IMR-90 (cell line): Measurements from ENCODE around the gene GABPB2. TPM values are rescaled to one million over a fixed set of nuclear protein-coding genes. Genes with fewer than 3 reads are reported as not detected.

ENCODE experiments used
- ATAC-seq: fragments of 200-7000 bp; cut with Tn5 transposase; 2 replicates; pipeline ENCODE4 v1.9.1; 2020; ENCODE audit warnings: low read depth, mild to moderate bottlenecking, moderate library complexity
- BruUV-seq: library from RNA; stranded (reverse); fragments of 400-500 nt; replicated peaks from 2 replicates; lab custom pipeline; 2021; lab: Mats Ljungman, UMichigan
- CTCF ChIA-PET: fragments of 300-600 bp; formaldehyde crosslinking; extraction: SDS; loops from one replicate; lab custom pipeline; 2021; ENCODE audit warnings: antibody characterized with exemption; lab: Yijun Ruan, JAX
- POLR2A ChIA-PET: fragments of 300-600 bp; sonication (Branson Sonifier 250); formaldehyde crosslinking; loops from one replicate; lab custom pipeline; 2022; ENCODE audit warnings: antibody characterized with exemption; ENCODE audit not compliant: unreplicated experiment; lab: Charles Lee
- DNase-seq: peaks from one replicate; pipeline ENCODE4 v3.0.0; 2013
- H2AFZ ChIP-seq: replicated peaks from 2 replicates; pipeline ENCODE3; 2013; ENCODE audit warnings: low read length, mild to moderate bottlenecking; ENCODE audit not compliant: poor library complexity
- H2AK5ac ChIP-seq: 2 replicates; pipeline ENCODE4 v1.6.1; 2013; ENCODE audit warnings: low read depth, low read length, inconsistent platforms
- H2AK9ac ChIP-seq: replicated peaks from 2 replicates; pipeline ENCODE3; 2013; ENCODE audit warnings: mild to moderate bottlenecking, low read depth, low read length, moderate library complexity; ENCODE audit not compliant: poor library complexity
- H2BK120ac ChIP-seq: 2 replicates; pipeline ENCODE4 v1.6.1; 2013; ENCODE audit warnings: low read depth, low read length, inconsistent platforms
- H2BK15ac ChIP-seq: 3 replicates; pipeline ENCODE4 v1.6.1; 2013; ENCODE audit warnings: low read depth, low read length, inconsistent platforms
- H2BK20ac ChIP-seq: 2 replicates; pipeline ENCODE4 v1.6.1; 2013; ENCODE audit warnings: low read depth, mild to moderate bottlenecking, inconsistent platforms, low read length, moderate library complexity
- H2BK5ac ChIP-seq: 2 replicates; pipeline ENCODE4 v1.6.1; 2013; ENCODE audit warnings: mild to moderate bottlenecking, low read depth, low read length, inconsistent platforms; ENCODE audit not compliant: poor library complexity, severe bottlenecking
- H3K14ac ChIP-seq: replicated peaks from 2 replicates; pipeline ENCODE4 v1.6.1; 2013; ENCODE audit warnings: low read depth, low read length, inconsistent platforms
- H3K18ac ChIP-seq: 2 replicates; pipeline ENCODE4 v1.6.1; 2013; ENCODE audit warnings: low read depth, low read length, control low read depth
- H3K23ac ChIP-seq: 2 replicates; pipeline ENCODE4 v1.6.1; 2013; ENCODE audit warnings: low read depth, low read length, inconsistent platforms
- H3K27ac ChIP-seq: 2 replicates; pipeline ENCODE4 v1.5.1; 2013; ENCODE audit warnings: mild to moderate bottlenecking, control low read depth, low read length; ENCODE audit not compliant: insufficient read depth
- H3K27me3 ChIP-seq: 2 replicates; pipeline ENCODE4 v1.6.1; 2013; ENCODE audit warnings: low read length; ENCODE audit not compliant: control insufficient read depth, insufficient read depth
- H3K36me3 ChIP-seq: 2 replicates; pipeline ENCODE4 v1.6.1; 2013; ENCODE audit warnings: low read length, mixed read lengths; ENCODE audit not compliant: control insufficient read depth, insufficient read depth
- H3K4ac ChIP-seq: 2 replicates; pipeline ENCODE4 v1.6.1; 2013; ENCODE audit warnings: low read depth, low read length, inconsistent platforms
- H3K4me1 ChIP-seq: 2 replicates; pipeline ENCODE4 v1.6.1; 2013; ENCODE audit warnings: low read length, mixed read lengths; ENCODE audit not compliant: control insufficient read depth, insufficient read depth
- H3K4me2 ChIP-seq: 2 replicates; pipeline ENCODE4 v1.6.1; 2013; ENCODE audit warnings: low read depth, mild to moderate bottlenecking, control low read depth, low read length, moderate library complexity
- H3K4me3 ChIP-seq: 2 replicates; pipeline ENCODE4 v1.5.1; 2013; ENCODE audit warnings: low read depth, mild to moderate bottlenecking, control low read depth, low read length, moderate library complexity; ENCODE audit not compliant: insufficient read depth
- H3K56ac ChIP-seq: 2 replicates; pipeline ENCODE4 v1.6.1; 2013; ENCODE audit warnings: low read length, inconsistent platforms; ENCODE audit not compliant: insufficient read depth; ENCODE audit errors: extremely low read depth
- H3K79me1 ChIP-seq, 2 experiments: 2 replicates each; pipeline ENCODE4 v1.6.1; 2013; ENCODE audit warnings: low read length in 2 of 2, inconsistent platforms in 1 of 2, low read depth in 1 of 2
- H3K9ac ChIP-seq: 2 replicates; pipeline ENCODE4 v1.6.1; 2013; ENCODE audit warnings: low read depth, low read length, control low read depth
- H3K9me1 ChIP-seq: 2 replicates; pipeline ENCODE4 v1.6.1; 2013; ENCODE audit warnings: low read length, inconsistent platforms; ENCODE audit not compliant: insufficient read depth
- H3K9me3 ChIP-seq: 2 replicates; pipeline ENCODE4 v1.6.1; 2013; ENCODE audit warnings: low read length; ENCODE audit not compliant: control insufficient read depth, insufficient read depth
- H4K20me1 ChIP-seq: 2 replicates; pipeline ENCODE4 v1.6.1; 2013; ENCODE audit warnings: low read length, inconsistent platforms; ENCODE audit not compliant: insufficient read depth
- H4K5ac ChIP-seq: 2 replicates; pipeline ENCODE4 v1.6.1; 2013; ENCODE audit warnings: mild to moderate bottlenecking, low read depth, low read length, control low read depth
- H4K8ac ChIP-seq, 2 experiments: 2 replicates each; pipeline ENCODE4 v1.6.1; 2013; ENCODE audit warnings: low read depth in 2 of 2, low read length in 2 of 2, control low read depth in 1 of 2, inconsistent platforms in 1 of 2
- H4K91ac ChIP-seq: 2 replicates; pipeline ENCODE4 v1.6.1; 2013; ENCODE audit warnings: low read depth, low read length, inconsistent platforms; ENCODE audit not compliant: insufficient read depth
- FOS ChIP-seq: fragments of 150-350 bp; IDR thresholded peaks from 2 replicates; pipeline ENCODE4 v1.6.1; 2016; ENCODE audit warnings: low read depth, low read length
- dilution Hi-C: fragments of 300-500 bp; cut with HindIII; formaldehyde crosslinking; loops from one replicate; pipeline ENCODE4 v1.14.3; 2018; ENCODE audit warnings: low sequenced_read_pairs; ENCODE audit not compliant: unreplicated experiment
- in situ Hi-C: fragments of 300-500 bp; cut with MboI; formaldehyde crosslinking; loops from 3 replicates; pipeline ENCODE4 v1.14.3; 2019; ENCODE audit warnings: low sequenced_read_pairs, inconsistent platforms, mixed read lengths
- intact Hi-C: fragments of 100-400 bp; cut with micrococcal nuclease; formaldehyde crosslinking; loops from 2 replicates; pipeline ENCODE4 v1.10.0; 2022
- polyA plus RNA-seq, 3 experiments: library from polyadenylated mRNA; depleted of rRNA; stranded (reverse); fragments of >200 nt; gene quantifications; 2 replicates each; pipeline ENCODE4 v1.2.3, GENCODE V29; 2012; ENCODE audit warnings: low replicate concordance in 1 of 3
- total RNA-seq: library from RNA; depleted of rRNA; stranded (reverse); fragments of >200 nt; gene quantifications from 2 replicates; pipeline ENCODE4 v1.2.3, GENCODE V29; 2012

The GABPB2 gene
- total and polyA plus RNA-seq, 2 of the 4 experiments (the other 2 are of a cell fraction): 7.5 to 12.9 TPM

DNA sequence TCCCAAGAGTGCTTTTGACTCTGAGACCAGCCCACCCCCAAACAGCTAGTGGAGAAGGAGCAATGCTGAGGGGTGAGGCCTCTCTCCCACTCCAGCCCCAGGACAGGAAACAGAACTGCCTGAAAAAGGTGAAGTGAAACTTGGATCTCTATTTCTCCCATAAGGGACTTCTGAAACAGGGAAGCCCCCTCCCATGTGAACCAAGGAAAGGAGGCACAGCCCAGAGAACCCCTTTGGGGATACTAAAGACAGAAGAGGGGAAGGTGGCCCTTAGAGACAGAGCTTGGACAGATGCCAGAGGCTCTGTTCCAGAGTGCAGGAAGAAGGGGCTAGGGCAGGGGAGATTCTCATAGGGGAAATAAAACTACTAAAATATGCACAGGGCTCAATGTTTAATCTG, 88.8 kb downstream of the GABPB2 start:
- Histone ChIP-seq H4K91ac (no peak overlapping the region), H4K5ac (no peak overlapping the region), H3K4me3 (no peak overlapping the region), H2BK20ac (no peak overlapping the region), H3K4ac (no peak overlapping the region), H3K56ac (no peak overlapping the region), H3K4me2 (no peak overlapping the region), H2AK5ac (no peak overlapping the region), H2AK9ac (no peak overlapping the region), H2BK15ac (no peak overlapping the region), H3K14ac (no peak overlapping the region), H3K9ac (no peak overlapping the region), H3K9me3 (no peaks in the 10 kb centered on the region), H4K8ac (no peak overlapping the region), H3K4me1 (no peaks in the 10 kb centered on the region), H2BK120ac (no peak overlapping the region), H3K27me3 (no peaks in the 10 kb centered on the region), H4K20me1 (no peaks in the 10 kb centered on the region), H2AFZ (no peak overlapping the region), H3K27ac (no peak overlapping the region), H3K36me3 (peaks cover 40% of the 10 kb centered on the region), H3K18ac (no peak overlapping the region), H2BK5ac (no peak overlapping the region), H3K9me1 (no peaks in the 10 kb centered on the region), H3K79me1 (peaks cover 7 to 13% of the 10 kb centered on the region in 2 experiments), H3K23ac (no peak overlapping the region)
- intact Hi-C loops (no loop called here), dilution Hi-C loops (no loop called here), in situ Hi-C loops (loop anchor here (5.0 kb wide), 1 partner anchor 62 kb away; no protein-coding TSS in a partner anchor)
- DNase-seq: no peak
- POLR2A ChIA-PET: no interaction called here
- BruUV-seq: no TSS peak
- no peak for ATAC-seq
- no peak for TF ChIP-seq FOS
- CTCF ChIA-PET: no interaction called here
